Central memory CD8-positive, alpha-beta T cell (primary cell): ENCODE results near the gene EOMES.

Source experiments
- ATAC-seq: fragments of 150-1000 bp; cut with Tn5 transposase; replicated peaks from 2 replicates; pipeline ENCODE4 v1.10.0; 2022; ENCODE audit warnings: mild to moderate bottlenecking, moderate FRiP score, moderate number of reproducible peaks; ENCODE audit not compliant: poor library complexity, severe bottlenecking; ENCODE audit errors: extremely low read depth
- DNase-seq, 2 donors: peaks; one replicate each; pipeline ENCODE4 v3.0.0; 2021; ENCODE audit warnings: low spot score in 2 of 2
- H3K27ac Mint-ChIP-seq: one replicate; pipeline ENCODE4 v1.8.0; 2022; ENCODE audit warnings: low read depth, mild to moderate bottlenecking, moderate library complexity, mixed read lengths
- H3K27me3 Mint-ChIP-seq: one replicate; pipeline ENCODE4 v1.8.0; 2022; ENCODE audit warnings: mixed read lengths
- H3K36me3 Mint-ChIP-seq: one replicate; pipeline ENCODE4 v1.8.0; 2022; ENCODE audit warnings: mild to moderate bottlenecking, moderate library complexity, mixed read lengths; ENCODE audit not compliant: insufficient read depth
- H3K4me1 Mint-ChIP-seq: one replicate; pipeline ENCODE4 v1.8.0; 2022; ENCODE audit warnings: mixed read lengths
- H3K4me3 Mint-ChIP-seq: one replicate; pipeline ENCODE4 v1.8.0; 2022; ENCODE audit warnings: mild to moderate bottlenecking, moderate library complexity, mixed read lengths
- H3K9me3 Mint-ChIP-seq: one replicate; pipeline ENCODE4 v1.8.0; 2022; ENCODE audit warnings: mixed read lengths

The EOMES gene

GRCh38 chr3:27669591-27669990, 52.5 kb downstream of the EOMES start:
- Mint-ChIP-seq H3K4me1 (peaks cover 9% of the 10 kb centered on the region), H3K36me3 (no peaks in the 10 kb centered on the region), H3K27ac (no peak overlapping the region), H3K4me3 (no peak overlapping the region), H3K27me3 (no peaks in the 10 kb centered on the region), H3K9me3 (no peaks in the 10 kb centered on the region)
- DNase-seq (no peak), ATAC-seq (no peak)

GRCh38 chr3:27667751-27668150, 54.4 kb downstream of the EOMES start:
- H3K27me3 Mint-ChIP-seq, result no peaks in the 10 kb centered on the region
- no peak overlapping the region for H3K4me3 Mint-ChIP-seq
- DNase-seq (no peak), ATAC-seq (no peak)
- peaks cover 9% of the 10 kb centered on the region for H3K4me1 Mint-ChIP-seq
- no peaks in the 10 kb centered on the region for H3K9me3 Mint-ChIP-seq
- H3K36me3 Mint-ChIP-seq, result no peaks in the 10 kb centered on the region
- H3K27ac Mint-ChIP-seq, result no peak overlapping the region

- no peaks in the 10 kb centered on the region for H3K36me3 Mint-ChIP-seq
- no peak for DNase-seq
- peak overlapping the region; percentile 68 for H3K27ac Mint-ChIP-seq
- H3K4me3 Mint-ChIP-seq, result no peak overlapping the region
- no peak for ATAC-seq
- no peaks in the 10 kb centered on the region for H3K27me3 Mint-ChIP-seq
- peaks cover 9% of the 10 kb centered on the region for H3K4me1 Mint-ChIP-seq
- no peaks in the 10 kb centered on the region for H3K9me3 Mint-ChIP-seq
These were observed 55.4 kb downstream of the EOMES start for GRCh38 chr3:27666708-27667107.

GRCh38 chr3:27666272-27666671, 55.9 kb downstream of the EOMES start:
- Mint-ChIP-seq H3K27me3 (no peaks in the 10 kb centered on the region), H3K27ac (peak overlapping the region; percentile 68), H3K36me3 (no peaks in the 10 kb centered on the region), H3K9me3 (no peaks in the 10 kb centered on the region), H3K4me1 (peaks cover 9% of the 10 kb centered on the region), H3K4me3 (no peak overlapping the region)
- ATAC-seq, result no peak
- no peak for DNase-seq
